HG02973 (cell line): Measurements from ENCODE around the gene FAAP100.
"Not testable (repeated sequence)": the region's sequence is repeated elsewhere in the genome, so short reads cannot be mapped to it uniquely, and the experiment has no call there.

ENCODE experiments used
- ATAC-seq: cut with Tn5 transposase; IDR thresholded peaks from one replicate; pipeline ENCODE4 v1.9.1; 2021; ENCODE audit warnings: moderate library complexity; ENCODE audit not compliant: unreplicated experiment

FAAP100 gene

GRCh38 chr17:81539961-81540675, 12.0 kb downstream of the FAAP100 start:
- ATAC-seq, result no peak

- no peak for ATAC-seq
These were observed 12.6 kb downstream of the FAAP100 start for GRCh38 chr17:81539571-81539900.

GRCh38 chr17:81538651-81539570, 13.2 kb downstream of the FAAP100 start:
- ATAC-seq, result no peak

DNA sequence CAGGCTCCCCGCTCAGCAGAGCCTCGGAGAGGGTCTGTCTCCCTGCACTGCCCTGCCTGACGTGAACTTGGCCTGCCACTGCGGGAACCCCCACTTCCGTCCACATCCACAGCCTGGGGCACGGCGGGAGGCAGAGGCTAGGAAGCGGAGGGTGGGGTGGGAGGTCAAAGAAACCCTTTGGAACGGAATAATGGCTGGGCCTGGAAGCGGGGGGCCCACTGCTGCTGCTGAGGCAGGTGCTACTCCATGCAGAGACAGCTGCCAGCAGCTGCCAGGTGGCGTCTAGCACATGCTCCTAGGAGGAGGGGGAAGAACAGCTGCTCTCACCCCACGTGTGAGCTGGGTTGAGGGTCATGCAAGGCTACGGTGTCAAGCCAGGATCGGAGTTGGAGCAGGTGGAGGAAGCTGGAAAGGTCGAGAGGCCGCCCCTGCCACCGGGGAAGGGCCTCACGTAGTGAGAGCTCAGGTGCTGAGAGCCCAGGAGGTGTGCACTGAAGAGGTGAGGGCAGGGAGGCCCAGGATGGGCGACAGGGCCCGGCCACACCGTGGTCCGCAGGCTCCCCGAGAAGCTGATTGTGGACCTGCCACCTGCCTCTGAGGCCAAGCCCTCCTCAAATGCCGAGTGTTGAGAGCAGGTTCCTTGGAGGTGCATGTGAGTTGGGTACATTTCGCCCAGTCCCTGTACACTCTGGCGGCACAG, 14.1 kb downstream of the FAAP100 start:
- no peak for ATAC-seq

- ATAC-seq, result no peak
These were observed 14.8 kb downstream of the FAAP100 start for GRCh38 chr17:81537343-81537855.

DNA sequence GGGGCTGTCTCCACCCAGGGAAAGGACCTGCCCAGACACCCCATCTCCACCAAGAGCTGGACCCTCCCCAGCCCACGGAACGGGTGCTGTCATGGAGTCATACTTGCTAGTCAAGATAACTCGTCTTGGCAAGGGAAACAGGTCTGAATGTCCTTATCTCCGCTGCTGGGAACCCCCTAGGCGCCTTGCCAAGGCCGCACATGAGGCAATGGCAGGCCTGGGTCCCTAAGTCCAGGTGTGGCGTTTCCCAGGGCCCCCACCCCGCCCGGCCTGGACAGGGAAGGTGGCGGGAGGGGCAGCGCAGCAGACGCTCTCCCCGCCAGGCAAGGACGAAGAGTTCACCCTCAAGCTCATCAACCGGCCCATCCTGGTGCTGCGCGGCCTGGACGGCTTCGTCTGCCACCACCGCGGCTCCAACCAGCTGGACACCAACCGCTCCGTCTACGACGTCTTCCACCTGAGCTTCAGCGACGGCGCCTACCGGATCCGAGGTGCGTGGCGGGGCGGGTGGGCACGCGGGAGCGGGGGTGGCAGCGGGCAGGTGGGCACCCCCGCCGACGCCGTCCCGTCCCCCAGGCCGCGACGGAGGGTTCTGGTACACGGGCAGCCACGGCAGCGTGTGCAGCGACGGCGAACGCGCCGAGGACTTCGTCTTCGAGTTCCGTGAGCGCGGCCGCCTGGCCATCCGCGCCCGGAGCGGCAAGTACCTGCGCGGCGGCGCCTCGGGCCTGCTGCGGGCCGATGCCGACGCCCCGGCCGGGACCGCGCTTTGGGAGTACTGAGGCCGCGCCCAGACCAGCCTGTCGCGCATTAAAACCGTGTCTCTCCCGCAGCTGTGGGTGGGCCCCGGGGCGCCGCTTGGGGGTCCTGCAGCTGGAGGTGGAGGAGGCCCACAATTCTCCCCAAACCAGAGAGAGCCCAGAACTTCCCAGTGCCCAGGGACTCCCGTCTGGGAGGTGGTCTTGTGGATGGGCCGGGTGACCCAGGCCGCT, 15.6 kb downstream of the FAAP100 start:
- no peak for ATAC-seq

GRCh38 chr17:81535480-81536298, 16.5 kb downstream of the FAAP100 start:
- no peak for ATAC-seq

- no peak for ATAC-seq
These were observed 17.2 kb downstream of the FAAP100 start for GRCh38 chr17:81535007-81535328.

DNA sequence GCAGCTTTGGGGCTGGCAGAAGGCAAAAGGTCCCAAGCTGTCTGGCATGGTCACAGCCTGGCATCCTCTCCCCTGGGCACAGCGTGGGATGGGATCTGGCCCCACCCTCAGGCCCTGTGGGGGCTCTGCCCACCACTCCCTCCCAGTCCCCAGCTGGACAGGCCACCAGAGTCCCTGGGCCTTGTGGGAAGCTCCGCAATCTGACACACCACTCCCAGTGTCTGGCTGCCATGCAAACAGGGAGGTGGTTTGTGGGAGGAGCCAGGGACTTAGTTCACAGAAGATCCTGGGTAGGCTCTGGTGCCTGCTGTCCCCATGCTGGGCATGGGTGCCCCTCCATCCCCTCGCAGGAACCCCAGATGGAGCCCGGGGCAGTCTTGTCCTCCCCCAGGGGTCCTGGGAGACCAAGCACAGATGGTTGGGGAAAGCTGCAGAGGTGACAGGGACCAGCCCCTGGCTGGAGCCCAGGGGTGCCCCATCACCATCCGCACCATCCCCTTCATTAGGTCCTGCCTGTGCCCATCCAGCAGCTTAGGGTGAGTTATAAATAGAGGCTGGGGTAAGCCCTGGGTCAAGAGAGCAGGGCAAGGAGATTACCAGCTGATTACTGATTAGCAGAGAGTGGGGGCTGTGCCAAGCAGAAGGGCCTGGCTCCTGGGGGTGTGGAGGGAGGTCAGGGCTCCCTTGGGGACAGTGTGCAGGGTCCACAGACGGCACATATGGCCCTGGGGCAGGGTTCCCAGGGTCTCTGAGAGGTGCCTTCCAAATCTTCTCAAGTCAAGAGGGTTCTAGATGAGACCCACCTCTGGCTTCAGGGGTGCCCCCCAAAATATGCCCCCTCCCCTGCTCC, 17.8 kb downstream of the FAAP100 start:
- no peak for ATAC-seq

- ATAC-seq, result no peak
These were observed 18.6 kb downstream of the FAAP100 start for GRCh38 chr17:81533339-81534141.

DNA sequence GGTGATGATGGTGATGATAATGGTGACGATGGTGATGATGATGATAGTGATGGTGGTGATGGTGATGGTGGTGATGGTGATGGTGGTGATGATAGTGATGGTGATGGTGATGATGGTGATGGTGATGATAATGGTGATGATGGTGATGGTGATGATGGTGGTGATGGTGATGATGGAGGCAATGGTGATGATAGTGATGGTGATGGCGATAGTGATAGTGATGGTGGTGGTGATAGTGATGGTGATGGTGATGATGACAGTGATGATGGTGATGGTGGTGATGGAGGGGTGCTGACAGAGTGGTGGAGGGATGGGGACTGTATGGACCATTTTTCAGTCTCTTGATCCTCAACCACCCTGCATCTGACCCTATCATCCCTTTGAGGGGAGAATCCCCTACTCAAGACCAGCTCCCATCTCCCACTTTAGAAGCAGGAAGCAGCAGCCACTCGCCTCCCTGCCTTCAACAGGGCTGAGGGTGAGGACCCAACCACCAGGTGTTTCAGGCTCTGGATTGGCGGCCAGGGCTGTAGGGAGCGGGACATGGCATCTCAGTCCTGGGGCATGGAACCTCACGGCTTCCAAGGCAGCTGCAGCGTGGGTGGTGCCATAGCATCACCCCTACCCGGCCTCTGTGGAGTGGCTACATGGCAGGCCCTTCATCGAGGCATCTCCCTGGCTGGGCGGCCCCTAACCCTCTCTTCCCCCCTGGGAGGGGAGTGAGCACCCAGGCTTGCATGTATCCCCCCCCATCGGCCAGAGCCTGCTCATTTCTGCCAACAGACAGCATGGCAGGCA, 19.5 kb downstream of the FAAP100 start:
- no peak for ATAC-seq

DNA sequence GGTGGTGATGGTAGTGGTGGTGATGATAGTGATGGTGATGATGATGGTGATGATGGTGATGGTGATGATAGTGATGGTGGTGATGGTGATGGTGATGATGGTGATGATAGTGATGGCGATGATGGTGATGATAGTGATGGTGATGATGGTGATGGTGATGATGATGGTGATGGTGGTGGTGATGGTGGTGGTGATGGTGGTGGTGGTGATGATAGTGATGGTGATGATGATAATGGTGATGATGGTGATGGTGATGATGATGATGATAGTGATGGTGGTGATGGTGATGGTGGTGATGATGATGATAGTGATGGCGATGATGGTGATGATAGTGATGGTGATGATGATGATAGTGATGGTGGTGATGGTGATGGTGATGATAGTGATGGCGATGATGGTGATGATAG, 20.2 kb downstream of the FAAP100 start:
- not testable (repeated sequence) for ATAC-seq

DNA sequence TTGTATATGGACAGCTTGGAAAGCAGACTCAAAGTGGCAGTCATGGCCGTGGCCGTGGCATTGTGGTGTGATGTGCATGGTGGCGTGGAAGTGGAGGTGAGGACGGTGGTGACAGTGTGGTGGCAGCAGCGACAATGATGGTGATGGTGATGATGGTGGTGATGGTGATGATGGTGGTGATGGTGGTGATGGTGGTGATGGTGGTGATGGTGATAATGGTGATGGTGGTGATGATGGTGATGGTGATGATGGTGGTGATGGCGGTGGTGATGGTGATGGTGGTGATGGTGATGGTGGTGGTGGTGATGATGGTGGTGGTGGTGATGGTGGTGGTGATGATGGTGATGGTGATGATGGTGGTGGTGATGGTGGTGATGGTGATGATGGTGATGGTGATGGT, 21.1 kb downstream of the FAAP100 start:
- ATAC-seq, result not testable (repeated sequence)

DNA sequence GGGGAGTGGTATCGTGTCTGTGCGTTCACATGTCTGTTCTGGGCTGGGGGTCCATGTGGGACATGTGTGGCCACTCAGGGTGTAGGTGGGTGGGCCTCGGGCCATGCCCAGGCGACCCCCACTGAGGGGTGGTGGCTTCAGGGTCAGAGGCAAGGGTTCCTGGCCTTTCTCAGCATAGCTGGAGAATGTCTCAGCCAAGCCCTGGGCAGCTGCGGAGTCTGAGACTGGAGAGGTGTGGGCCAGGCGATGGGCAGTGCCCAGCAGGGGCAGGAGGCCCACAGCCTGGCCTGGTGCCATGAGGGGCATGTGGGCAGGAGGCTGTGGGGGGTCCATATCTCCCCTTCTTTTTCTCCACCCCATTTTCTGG, 22.7 kb downstream of the FAAP100 start:
- ATAC-seq, result no peak

- no peak for ATAC-seq
These were observed 23.3 kb downstream of the FAAP100 start for GRCh38 chr17:81528651-81529436.

DNA sequence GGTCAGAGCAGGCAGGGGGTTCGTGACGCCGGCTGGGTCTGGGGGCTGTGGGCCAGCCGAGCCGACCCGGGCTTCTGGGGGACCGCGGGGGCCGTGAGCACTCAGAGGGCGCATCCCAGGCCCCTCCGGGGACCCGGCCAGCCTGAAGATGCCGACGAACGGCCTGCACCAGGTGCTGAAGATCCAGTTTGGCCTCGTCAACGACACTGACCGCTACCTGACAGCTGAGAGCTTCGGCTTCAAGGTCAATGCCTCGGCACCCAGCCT, 23.8 kb downstream of the FAAP100 start:
- no peak for ATAC-seq
